Hepatocyte (in vitro differentiated cells): ENCODE data around the gene PCSK4.

Experiments
- EZH2 ChIP-seq: fragments of 200-600 bp; sonication (generic); IDR thresholded peaks from 2 replicates; pipeline ENCODE4 v1.6.1; 2016; ENCODE audit warnings: antibody characterized with exemption, mild to moderate bottlenecking, borderline replicate concordance
- EZH2phosphoT487 ChIP-seq: fragments of 200-600 bp; sonication (generic); IDR thresholded peaks from one replicate; pipeline ENCODE4 v1.6.1; 2018; ENCODE audit warnings: antibody characterized with exemption, mild to moderate bottlenecking, low read depth, moderate library complexity; ENCODE audit not compliant: unreplicated experiment, severe bottlenecking
- TF ChIP-seq, protein P1 (sequence below): fragments of 200-600 bp; sonication (generic); IDR thresholded peaks from 2 replicates; pipeline ENCODE4 v1.5.1; 2016; ENCODE audit warnings: antibody characterized with exemption, mild to moderate bottlenecking; ENCODE audit not compliant: poor library complexity

DNA sequence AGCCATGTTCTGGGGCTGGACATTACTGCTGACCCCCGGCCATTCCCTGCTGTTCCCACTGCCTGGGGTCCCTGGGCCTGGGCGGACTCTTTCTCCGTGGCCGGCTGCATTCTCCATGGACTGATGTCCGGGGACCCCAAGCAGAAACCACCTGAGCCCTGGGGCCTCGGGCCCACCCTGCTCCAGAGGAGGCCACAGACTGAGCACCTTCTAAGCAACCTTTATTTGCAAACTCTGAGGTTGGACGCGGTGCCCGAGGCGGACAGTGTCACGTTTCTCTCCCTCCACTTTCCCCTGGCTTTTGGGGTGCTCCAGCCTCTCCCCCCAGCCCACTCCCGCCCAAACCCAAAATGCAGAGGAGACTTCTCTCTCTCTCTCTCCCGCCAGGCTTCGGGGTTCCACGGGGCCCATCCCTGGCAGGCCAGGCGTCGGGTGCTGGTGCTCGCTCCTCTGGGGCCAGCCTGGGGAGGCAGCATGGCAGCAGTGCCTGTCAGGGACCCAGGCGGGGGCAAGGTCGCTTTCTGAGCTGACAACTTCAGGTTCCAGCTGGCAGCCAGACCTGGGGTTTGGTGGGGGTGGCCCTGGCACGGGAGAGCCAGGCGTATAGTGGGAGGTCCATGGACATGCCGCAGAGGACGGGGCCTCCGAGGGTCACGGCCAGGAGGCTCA lies 8.8 kb downstream of the PCSK4 start:
- TF ChIP-seq, protein P1, sequence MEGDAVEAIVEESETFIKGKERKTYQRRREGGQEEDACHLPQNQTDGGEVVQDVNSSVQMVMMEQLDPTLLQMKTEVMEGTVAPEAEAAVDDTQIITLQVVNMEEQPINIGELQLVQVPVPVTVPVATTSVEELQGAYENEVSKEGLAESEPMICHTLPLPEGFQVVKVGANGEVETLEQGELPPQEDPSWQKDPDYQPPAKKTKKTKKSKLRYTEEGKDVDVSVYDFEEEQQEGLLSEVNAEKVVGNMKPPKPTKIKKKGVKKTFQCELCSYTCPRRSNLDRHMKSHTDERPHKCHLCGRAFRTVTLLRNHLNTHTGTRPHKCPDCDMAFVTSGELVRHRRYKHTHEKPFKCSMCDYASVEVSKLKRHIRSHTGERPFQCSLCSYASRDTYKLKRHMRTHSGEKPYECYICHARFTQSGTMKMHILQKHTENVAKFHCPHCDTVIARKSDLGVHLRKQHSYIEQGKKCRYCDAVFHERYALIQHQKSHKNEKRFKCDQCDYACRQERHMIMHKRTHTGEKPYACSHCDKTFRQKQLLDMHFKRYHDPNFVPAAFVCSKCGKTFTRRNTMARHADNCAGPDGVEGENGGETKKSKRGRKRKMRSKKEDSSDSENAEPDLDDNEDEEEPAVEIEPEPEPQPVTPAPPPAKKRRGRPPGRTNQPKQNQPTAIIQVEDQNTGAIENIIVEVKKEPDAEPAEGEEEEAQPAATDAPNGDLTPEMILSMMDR, result no peak
- TF ChIP-seq EZH2phosphoT487 (no peak), EZH2 (no peak)
